DND-41 (cell line): Measurements from ENCODE around the gene PDGFB.

ENCODE experiments used
- CTCF ChIP-seq: IDR thresholded peaks from 2 replicates; pipeline ENCODE4 v1.5.1; 2012; ENCODE audit warnings: borderline replicate concordance, low read length, moderate library complexity, mild to moderate bottlenecking; ENCODE audit not compliant: poor library complexity, severe bottlenecking; ENCODE audit errors: extremely low read depth
- EZH2 ChIP-seq: IDR thresholded peaks from 3 replicates; pipeline ENCODE4 v1.6.1; 2012; ENCODE audit warnings: borderline replicate concordance, low read depth, mild to moderate bottlenecking, moderate library complexity, low read length, inconsistent platforms; ENCODE audit not compliant: severe bottlenecking

GRCh38 chr22:39243439-39244135 is 1.2 kb downstream of the PDGFB start:
- TF ChIP-seq CTCF = no peak
- TF ChIP-seq EZH2 = no peak
